Stimulated activated CD8-positive, alpha-beta memory T cell treated with anti-CD3 and anti-CD28 coated beads, Interleukin-12 subunit alpha, Interleukin-12 subunit beta, amount 100 ng/mL, for 1 hour (primary cell): Measurements from ENCODE around the gene KRTAP5-5.
"Not testable (repeated sequence)": the region's sequence is repeated elsewhere in the genome, so short reads cannot be mapped to it uniquely, and the experiment has no call there.

Experiments
- DNase-seq: peaks from one replicate; pipeline ENCODE4 v3.0.0-alpha.2; 2020; ENCODE audit warnings: low read depth

The KRTAP5-5 gene

GRCh38 chr11:1642288-1643145 is 12.9 kb downstream of the KRTAP5-5 start:
- no peak for DNase-seq

- DNase-seq, result no peak
Observed at GRCh38 chr11:1643146-1643690, 13.6 kb downstream of the KRTAP5-5 start.

- DNase-seq, result no peak
Observed at GRCh38 chr11:1644601-1645356, 15.2 kb downstream of the KRTAP5-5 start.

- DNase-seq, result no peak
Observed at GRCh38 chr11:1645357-1645821, 15.8 kb downstream of the KRTAP5-5 start.

GRCh38 chr11:1646540-1646939 is 17.0 kb downstream of the KRTAP5-5 start:
- not testable (repeated sequence) for DNase-seq

- DNase-seq, result no peak
Observed at GRCh38 chr11:1647901-1648652, 18.5 kb downstream of the KRTAP5-5 start.

GRCh38 chr11:1648653-1649420 is 19.3 kb downstream of the KRTAP5-5 start:
- DNase-seq, result no peak

GRCh38 chr11:1650034-1650917 is 20.7 kb downstream of the KRTAP5-5 start:
- no peak for DNase-seq

- DNase-seq, result no peak
Observed at GRCh38 chr11:1650918-1651262, 21.3 kb downstream of the KRTAP5-5 start.

GRCh38 chr11:1651411-1651980 is 21.9 kb downstream of the KRTAP5-5 start:
- DNase-seq, result no peak

GRCh38 chr11:1652026-1652425 is 22.5 kb downstream of the KRTAP5-5 start:
- DNase-seq, result no peak

- DNase-seq, result no peak
Observed at GRCh38 chr11:1652442-1652770, 22.8 kb downstream of the KRTAP5-5 start.

- DNase-seq, result peak; percentile 69
Observed at GRCh38 chr11:1652771-1653540, 23.4 kb downstream of the KRTAP5-5 start.

- DNase-seq, result no peak
Observed at GRCh38 chr11:1653541-1654387, 24.2 kb downstream of the KRTAP5-5 start.

- DNase-seq, result no peak
Observed at GRCh38 chr11:1654388-1655167, 25.0 kb downstream of the KRTAP5-5 start.

- no peak for DNase-seq
Observed at GRCh38 chr11:1655168-1656060, 25.8 kb downstream of the KRTAP5-5 start.

- no peak for DNase-seq
Observed at GRCh38 chr11:1656061-1656441, 26.5 kb downstream of the KRTAP5-5 start.
